K562 (cell line): ENCODE data around the gene PCNX2. TPM values are rescaled to one million over a fixed set of nuclear protein-coding genes. Genes with fewer than 3 reads are reported as not detected.

Experiments
- ATAC-seq: fragments of 200-7000 bp; cut with Tn5 transposase; 3 replicates; pipeline ENCODE4 v1.9.1; 2020; ENCODE audit warnings: moderate library complexity
- BruUV-seq: library from RNA; stranded (reverse); fragments of 400-500 nt; replicated peaks from 2 replicates; lab custom pipeline; 2021; lab: Mats Ljungman, UMichigan
- CTCF ChIA-PET: fragments of 300-600 bp; formaldehyde crosslinking; extraction: SDS; loops from one replicate; lab custom pipeline; 2021; ENCODE audit warnings: low intra/inter-chr PET ratio; lab: Yijun Ruan, JAX
- POLR2A ChIA-PET: fragments of 300-600, 350-650 bp; sonication (Branson Sonifier 250); formaldehyde crosslinking; extraction: SDS; loops from one replicate; lab custom pipeline; 2021; ENCODE audit warnings: antibody characterized with exemption, inconsistent platforms; lab: Yijun Ruan, JAX
- DNase-seq, 4 experiments: peaks; one replicate each; pipeline versions ENCODE4 v3.0.0 to v3.0.0-alpha.2; 2011 to 2018; ENCODE audit warnings: low spot score in 3 of 4, mixed read lengths in 3 of 4; ENCODE audit errors: extremely low read depth in 1 of 4
- FAIRE-seq: peaks from 2 replicates; lab custom pipeline; 2011; peaks lifted over from hg19 to GRCh38; lab: Jason Lieb, UNC
- H2AFZ ChIP-seq: 2 replicates; pipeline ENCODE4 v1.6.0; 2011; ENCODE audit warnings: low read depth, low read length, control low read depth, inconsistent platforms
- H3K27ac ChIP-seq: fragments of 200-600 bp; 3 replicates; pipeline ENCODE4 v1.8.0; 2011; ENCODE audit warnings: low read depth, mild to moderate bottlenecking, control low read depth, inconsistent platforms, low read length, moderate library complexity, mixed read lengths; ENCODE audit errors: extremely low read depth
- H3K27me3 ChIP-seq, 2 experiments: fragments of 300-600 bp in 1 of 2; 2 replicates in 1 of 2; 3 replicates in 1 of 2; pipeline versions ENCODE4 v1.6.0 to v1.8.0; 2011; ENCODE audit warnings: inconsistent platforms in 2 of 2, low read length in 2 of 2, mild to moderate bottlenecking in 1 of 2, mixed read lengths in 1 of 2, moderate library complexity in 1 of 2; ENCODE audit not compliant: control insufficient read depth in 2 of 2, insufficient read depth in 2 of 2
- H3K36me3 ChIP-seq: fragments of 300-600 bp; 3 replicates; pipeline ENCODE4 v1.8.0; 2011; ENCODE audit warnings: mild to moderate bottlenecking, low read length, inconsistent platforms; ENCODE audit not compliant: control insufficient read depth, insufficient read depth
- H3K4me1 ChIP-seq, 2 experiments: fragments of 200-600 bp in 1 of 2; replicated peaks in 1 of 2; 2 replicates in 1 of 2; 3 replicates in 1 of 2; pipeline versions ENCODE4 v1.5.1 to v1.8.0; 2011; ENCODE audit warnings: inconsistent platforms in 2 of 2, low read length in 2 of 2, mild to moderate bottlenecking in 1 of 2, mixed read lengths in 1 of 2, moderate library complexity in 1 of 2; ENCODE audit not compliant: control insufficient read depth in 2 of 2, insufficient read depth in 2 of 2
- H3K4me2 ChIP-seq: 2 replicates; pipeline ENCODE4 v1.6.1; 2011; ENCODE audit warnings: low read length, control low read depth, inconsistent platforms, mixed read lengths; ENCODE audit not compliant: insufficient read depth
- H3K4me3 ChIP-seq: fragments of 200-600 bp; sonication (generic), shearing (Covaris generic); 2 replicates; pipeline ENCODE4 v1.5.1; 2016; ENCODE audit warnings: control low read depth, inconsistent platforms
- H3K79me2 ChIP-seq: fragments of 200-600 bp; 3 replicates; pipeline ENCODE4 v1.8.0; 2011; ENCODE audit warnings: low read length, inconsistent platforms; ENCODE audit not compliant: control insufficient read depth, insufficient read depth
- H3K9ac ChIP-seq, 2 experiments: 2 replicates each; pipeline versions ENCODE4 v1.6.0 to v1.6.1; 2011; ENCODE audit warnings: low read depth in 2 of 2, low read length in 2 of 2, control low read depth in 1 of 2, inconsistent platforms in 1 of 2, mild to moderate bottlenecking in 1 of 2, mixed read lengths in 1 of 2; ENCODE audit not compliant: insufficient read depth in 1 of 2
- H3K9me1 ChIP-seq: one replicate; pipeline ENCODE4 v1.6.0; 2011; ENCODE audit warnings: inconsistent platforms, mild to moderate bottlenecking, low read length, moderate library complexity; ENCODE audit not compliant: control insufficient read depth, insufficient read depth
- H3K9me3 ChIP-seq: replicated peaks from 2 replicates; pipeline ENCODE4 v1.5.1; 2011; ENCODE audit warnings: low read depth, low read length, inconsistent platforms; ENCODE audit not compliant: control insufficient read depth, insufficient read depth
- H4K20me1 ChIP-seq: replicated peaks from 2 replicates; pipeline ENCODE4 v1.6.1; 2011; ENCODE audit warnings: low read length, inconsistent platforms, mixed read lengths; ENCODE audit not compliant: control insufficient read depth, insufficient read depth
- FOXP4 ChIP-seq: sonication (generic); formaldehyde crosslinking; IDR thresholded peaks from 2 replicates; pipeline ENCODE4 v1.8.0; 2022; ENCODE audit warnings: mild to moderate bottlenecking, missing genetic modification reagents, borderline replicate concordance
- MAZ ChIP-seq, 2 experiments: fragments of 450-650 bp in 1 of 2; sonication (generic) in 1 of 2; formaldehyde crosslinking; IDR thresholded peaks in 1 of 2; conservative IDR thresholded peaks in 1 of 2; 2 replicates each; pipeline versions ENCODE4 v1.4.0 to v1.5.0; 2020; ENCODE audit warnings: mild to moderate bottlenecking in 1 of 2, missing genetic modification reagents in 1 of 2
- MITF ChIP-seq: IDR thresholded peaks from 2 replicates; pipeline ENCODE4 v1.6.1; 2014; ENCODE audit warnings: antibody characterized with exemption
- MTA3 ChIP-seq: fragments of 450-650 bp; formaldehyde crosslinking; IDR thresholded peaks from 2 replicates; pipeline ENCODE4 v1.6.1; 2017; ENCODE audit warnings: mild to moderate bottlenecking, borderline replicate concordance
- NR1H2 ChIP-seq: sonication (generic); formaldehyde crosslinking; IDR thresholded peaks from 2 replicates; pipeline ENCODE4 v1.4.0; 2020; ENCODE audit warnings: mild to moderate bottlenecking, missing genetic modification reagents
- TFE3 ChIP-seq: fragments of 450-650 bp; formaldehyde crosslinking; IDR thresholded peaks from 2 replicates; pipeline ENCODE4 v1.4.0; 2020; ENCODE audit warnings: mild to moderate bottlenecking, mixed read lengths
- YY1 ChIP-seq, 3 experiments: IDR thresholded peaks; 2 replicates each; pipeline ENCODE4 v1.6.1; 2011; ENCODE audit warnings: low read length in 2 of 3, mild to moderate bottlenecking in 2 of 3, moderate library complexity in 2 of 3, borderline replicate concordance in 1 of 3, control low read depth in 1 of 3, low read depth in 1 of 3; ENCODE audit not compliant: insufficient read depth in 3 of 3, insufficient replicate concordance in 2 of 3, control insufficient read depth in 1 of 3, insufficient read length in 1 of 3; ENCODE audit errors: extremely low read depth in 1 of 3
- ZC3H8 ChIP-seq: fragments of 450-650 bp; IDR thresholded peaks from 2 replicates; pipeline ENCODE4 v1.6.1; 2017
- WGBS: fragments of 100-300 bp; shearing (Covaris generic); methylation state at CpG from one replicate; pipeline ENCODE4 v1.1.6; 2016; ENCODE audit warnings: low coverage, mixed read lengths; ENCODE audit not compliant: insufficient coverage; ENCODE audit errors: missing lambda C conversion rate; 5-methylcytosine and 5-hydroxymethylcytosine counted together
- in situ Hi-C: fragments of 300-500 bp; cut with MboI; formaldehyde crosslinking; loops from 4 replicates; pipeline ENCODE4 v1.15.0; 2018; ENCODE audit warnings: inconsistent platforms, mixed read lengths
- intact Hi-C: fragments of 100-400 bp; cut with micrococcal nuclease; formaldehyde crosslinking; loops from 2 replicates; pipeline ENCODE4 v1.14.2; 2022
- polyA plus RNA-seq, 8 experiments: library from polyadenylated mRNA; depleted of rRNA in 4 of 8; stranded (reverse) in 5 of 8; unstranded in 3 of 8; fragments of >200 nt; fragmentation: Nextera tagmentation in 2 of 8; fragmentation: Illumina TruSeq in 1 of 8; extraction: Ambion mirVana in 2 of 8; extraction: Trizol in 1 of 8; gene quantifications; 2 replicates each; pipeline versions ENCODE4 v1.2.1 to v1.2.3, GENCODE V29; 2011 to 2014; ENCODE audit warnings: inconsistent platforms in 1 of 8, missing spikeins in 1 of 8
- total RNA-seq, 7 experiments: library from RNA; depleted of rRNA in 6 of 7; stranded (reverse); fragments of >200 nt in 6 of 7; fragmentation: Illumina TruSeq in 2 of 7; extraction: Trizol in 2 of 7; gene quantifications; 2 replicates each; pipeline versions ENCODE4 v1.2.1 to v1.2.3, GENCODE V29; 2011 to 2021; ENCODE audit warnings: low replicate concordance in 1 of 7
- TF ChIP-seq, protein P1 (sequence below), 2 experiments: fragments of 150-350 bp in 1 of 2; IDR thresholded peaks; 2 replicates each; pipeline ENCODE4 v1.6.1; 2012 to 2016; ENCODE audit warnings: low read depth in 2 of 2, low read length in 2 of 2, mild to moderate bottlenecking in 1 of 2, moderate library complexity in 1 of 2
- TF ChIP-seq, protein P2 (sequence below), 2 experiments: fragments of 200-800 bp in 1 of 2; sonication (Bioruptor generic) in 1 of 2; sonication (generic) in 1 of 2; formaldehyde crosslinking in 1 of 2; IDR thresholded peaks in 1 of 2; conservative IDR thresholded peaks in 1 of 2; 2 replicates each; pipeline versions ENCODE4 v1.5.0 to v1.6.1; 2016 to 2020; ENCODE audit warnings: missing compliant biosample characterization in 1 of 2, missing genetic modification characterization in 1 of 2, missing genetic modification reagents in 1 of 2

Gene PCNX2
- total and polyA plus RNA-seq, 9 of the 15 experiments (the other 6 are each of a cell fraction or from before 2014, with no cell fraction given): 0.07 to 0.33 TPM; not detected in 7

- H3K27me3 ChIP-seq: no peaks in the 10 kb centered on the region
- H3K9me1 ChIP-seq: no peaks in the 10 kb centered on the region
- no peaks in the 10 kb centered on the region; the same call in none of the 2 replicates for H3K9me3 ChIP-seq
- DNase-seq (no peak), FAIRE-seq (no peak), ATAC-seq (no peak)
- no peaks in the 10 kb centered on the region for H3K79me2 ChIP-seq
- H3K4me2 ChIP-seq: no peak overlapping the region
- intact Hi-C loops: no loop called here
- H3K27ac ChIP-seq: no peak overlapping the region
- ChIA-PET CTCF (no interaction called here), POLR2A (no interaction called here)
- peaks cover 49% of the 10 kb centered on the region; the same call in 2 of the 3 replicates for H3K36me3 ChIP-seq
- no peaks in the 10 kb centered on the region for H3K4me1 ChIP-seq
- no peak overlapping the region for H3K4me3 ChIP-seq
- H3K9ac ChIP-seq: no peak overlapping the region
- 85% methylated on average over 3 of the region's 3 CpGs for WGBS
- in situ Hi-C loops: no loop called here
- no TSS peak for BruUV-seq
- no peak overlapping the region for H2AFZ ChIP-seq
- no peaks in the 10 kb centered on the region for H4K20me1 ChIP-seq
- TF ChIP-seq TFE3 (CRISPR knock-in tag) (no peak), ZC3H8 (no peak), MAZ (CRISPR knock-in tag; conservative IDR thresholded peaks at IDR 0.05 in 1 of 2, IDR thresholded peaks at IDR 0.05 in 1 of 2) (no peak), MITF (no peak), FOXP4 (CRISPR knock-in tag) (no peak), NR1H2 (no peak), YY1 (IDR thresholded peaks at IDR 0.05; ENCODE audit: borderline replicate concordance in 1 of 3, control insufficient read depth in 1 of 3, extremely low read depth in 1 of 3, insufficient read depth in 3 of 3, insufficient read length in 1 of 3, insufficient replicate concordance in 2 of 3, low read depth in 1 of 3, low read length in 2 of 3) (no peak), MTA3 (no peak)
- TF ChIP-seq, protein P1, sequence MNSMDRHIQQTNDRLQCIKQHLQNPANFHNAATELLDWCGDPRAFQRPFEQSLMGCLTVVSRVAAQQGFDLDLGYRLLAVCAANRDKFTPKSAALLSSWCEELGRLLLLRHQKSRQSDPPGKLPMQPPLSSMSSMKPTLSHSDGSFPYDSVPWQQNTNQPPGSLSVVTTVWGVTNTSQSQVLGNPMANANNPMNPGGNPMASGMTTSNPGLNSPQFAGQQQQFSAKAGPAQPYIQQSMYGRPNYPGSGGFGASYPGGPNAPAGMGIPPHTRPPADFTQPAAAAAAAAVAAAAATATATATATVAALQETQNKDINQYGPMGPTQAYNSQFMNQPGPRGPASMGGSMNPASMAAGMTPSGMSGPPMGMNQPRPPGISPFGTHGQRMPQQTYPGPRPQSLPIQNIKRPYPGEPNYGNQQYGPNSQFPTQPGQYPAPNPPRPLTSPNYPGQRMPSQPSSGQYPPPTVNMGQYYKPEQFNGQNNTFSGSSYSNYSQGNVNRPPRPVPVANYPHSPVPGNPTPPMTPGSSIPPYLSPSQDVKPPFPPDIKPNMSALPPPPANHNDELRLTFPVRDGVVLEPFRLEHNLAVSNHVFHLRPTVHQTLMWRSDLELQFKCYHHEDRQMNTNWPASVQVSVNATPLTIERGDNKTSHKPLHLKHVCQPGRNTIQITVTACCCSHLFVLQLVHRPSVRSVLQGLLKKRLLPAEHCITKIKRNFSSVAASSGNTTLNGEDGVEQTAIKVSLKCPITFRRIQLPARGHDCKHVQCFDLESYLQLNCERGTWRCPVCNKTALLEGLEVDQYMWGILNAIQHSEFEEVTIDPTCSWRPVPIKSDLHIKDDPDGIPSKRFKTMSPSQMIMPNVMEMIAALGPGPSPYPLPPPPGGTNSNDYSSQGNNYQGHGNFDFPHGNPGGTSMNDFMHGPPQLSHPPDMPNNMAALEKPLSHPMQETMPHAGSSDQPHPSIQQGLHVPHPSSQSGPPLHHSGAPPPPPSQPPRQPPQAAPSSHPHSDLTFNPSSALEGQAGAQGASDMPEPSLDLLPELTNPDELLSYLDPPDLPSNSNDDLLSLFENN (IDR thresholded peaks at IDR 0.05; ENCODE audit: low read depth in 2 of 2, low read length in 2 of 2): no peak
- TF ChIP-seq, protein P2, sequence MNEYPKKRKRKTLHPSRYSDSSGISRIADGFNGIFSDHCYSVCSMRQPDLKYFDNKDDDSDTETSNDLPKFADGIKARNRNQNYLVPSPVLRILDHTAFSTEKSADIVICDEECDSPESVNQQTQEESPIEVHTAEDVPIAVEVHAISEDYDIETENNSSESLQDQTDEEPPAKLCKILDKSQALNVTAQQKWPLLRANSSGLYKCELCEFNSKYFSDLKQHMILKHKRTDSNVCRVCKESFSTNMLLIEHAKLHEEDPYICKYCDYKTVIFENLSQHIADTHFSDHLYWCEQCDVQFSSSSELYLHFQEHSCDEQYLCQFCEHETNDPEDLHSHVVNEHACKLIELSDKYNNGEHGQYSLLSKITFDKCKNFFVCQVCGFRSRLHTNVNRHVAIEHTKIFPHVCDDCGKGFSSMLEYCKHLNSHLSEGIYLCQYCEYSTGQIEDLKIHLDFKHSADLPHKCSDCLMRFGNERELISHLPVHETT (CRISPR knock-in tag; conservative IDR thresholded peaks at IDR 0.05 in 1 of 2, IDR thresholded peaks at IDR 0.05 in 1 of 2): no peak
These were observed 320.6 kb downstream of the PCNX2 start for GRCh38 chr1:232974971-232975370.
